OCI-LY1 (cell line): Measurements from ENCODE around the gene MRTFB.

ENCODE experiments used
- CTCF ChIP-seq: fragments of 200-600 bp; sonication (generic), shearing (Covaris generic); IDR thresholded peaks from 2 replicates; pipeline ENCODE4 v1.5.1; 2017; ENCODE audit warnings: mild to moderate bottlenecking, antibody characterized with exemption, low read length, moderate library complexity, mixed read lengths
- EZH2 ChIP-seq: fragments of 200-600 bp; sonication (generic), shearing (Covaris generic); IDR thresholded peaks from 2 replicates; pipeline ENCODE4 v1.8.0; 2017; ENCODE audit warnings: borderline replicate concordance, mixed run types, mild to moderate bottlenecking, antibody characterized with exemption, low read length, moderate library complexity, mixed read lengths

- TF ChIP-seq CTCF, result no peak
- no peak for TF ChIP-seq EZH2
Measured at GRCh38 chr16:14050291-14051027, 20.7 kb upstream of the MRTFB start.
